Measurements from ENCODE around the gene PPM1D.
"Not testable (repeated sequence)": the region's sequence is repeated elsewhere in the genome, so short reads cannot be mapped to it uniquely, and the experiment has no call there.

The PPM1D gene

GRCh38 chr17:60602385-60602742, 2.4 kb downstream of the PPM1D start:
- no peak for TF ChIP-seq CTCF (IDR thresholded peaks at IDR 0.05; ENCODE audit: low read depth, low read length)
- DNase-seq (ENCODE audit: low read depth in 2 of 2), result no peak
- peak overlapping the region; percentile 85 to 97 for H3K4me3 ChIP-seq (replicated peaks in 1 of 2; ENCODE audit: low read depth in 2 of 2, low read length in 2 of 2)

GRCh38 chr17:60602871-60603270, 2.9 kb downstream of the PPM1D start:
- no peak for DNase-seq (ENCODE audit: low read depth in 2 of 2)
- peak overlapping the region; percentile 85 to 97 for H3K4me3 ChIP-seq (replicated peaks in 1 of 2; ENCODE audit: low read depth in 2 of 2, low read length in 2 of 2)
- TF ChIP-seq CTCF (IDR thresholded peaks at IDR 0.05; ENCODE audit: low read depth, low read length), result no peak

GRCh38 chr17:60603477-60603876, 3.5 kb downstream of the PPM1D start:
- DNase-seq (ENCODE audit: low read depth in 2 of 2); H3K4me3 ChIP-seq (replicated peaks in 1 of 2; ENCODE audit: low read depth in 2 of 2, low read length in 2 of 2): not testable (repeated sequence)

- DNase-seq (ENCODE audit: low read depth in 2 of 2), result peak; percentile 66
- TF ChIP-seq CTCF (IDR thresholded peaks at IDR 0.05; ENCODE audit: low read depth, low read length), result no peak
- H3K4me3 ChIP-seq (replicated peaks in 1 of 2; ENCODE audit: low read depth in 2 of 2, low read length in 2 of 2), result no peak overlapping the region
Observed at GRCh38 chr17:60604686-60605334, 4.8 kb downstream of the PPM1D start.

GRCh38 chr17:60606036-60606435, 6.0 kb downstream of the PPM1D start:
- DNase-seq (ENCODE audit: low read depth in 2 of 2), result peak in 1 of 2 donors; percentile 14
- H3K4me3 ChIP-seq (replicated peaks in 1 of 2; ENCODE audit: low read depth in 2 of 2, low read length in 2 of 2), result no peak overlapping the region
- no peak for TF ChIP-seq CTCF (IDR thresholded peaks at IDR 0.05; ENCODE audit: low read depth, low read length)

GRCh38 chr17:60610473-60610872, 10.5 kb downstream of the PPM1D start:
- DNase-seq (ENCODE audit: low read depth in 2 of 2), result peak; percentile 30 to 68
- no peak overlapping the region for H3K4me3 ChIP-seq (replicated peaks in 1 of 2; ENCODE audit: low read depth in 2 of 2, low read length in 2 of 2)

GRCh38 chr17:60611321-60611720, 11.3 kb downstream of the PPM1D start:
- not testable (repeated sequence) for H3K4me3 ChIP-seq (replicated peaks in 1 of 2; ENCODE audit: low read depth in 2 of 2, low read length in 2 of 2); DNase-seq (ENCODE audit: low read depth in 2 of 2)

More at GRCh38 chr17:60610473-60610872, 10.5 kb downstream of the PPM1D start:
- TF ChIP-seq CTCF (IDR thresholded peaks at IDR 0.05; ENCODE audit: low read depth, low read length), result no peak

- no peak overlapping the region for H3K4me3 ChIP-seq (replicated peaks in 1 of 2; ENCODE audit: low read depth in 2 of 2, low read length in 2 of 2)
- no peak for TF ChIP-seq CTCF (IDR thresholded peaks at IDR 0.05; ENCODE audit: low read depth, low read length)
- no peak for DNase-seq (ENCODE audit: low read depth in 2 of 2)
Observed at GRCh38 chr17:60613325-60613724, 13.3 kb downstream of the PPM1D start.

- DNase-seq (ENCODE audit: low read depth in 2 of 2); H3K4me3 ChIP-seq (replicated peaks in 1 of 2; ENCODE audit: low read depth in 2 of 2, low read length in 2 of 2): not testable (repeated sequence)
Observed at GRCh38 chr17:60613796-60614195, 13.8 kb downstream of the PPM1D start.

GRCh38 chr17:60614247-60614646, 14.3 kb downstream of the PPM1D start:
- H3K4me3 ChIP-seq (replicated peaks in 1 of 2; ENCODE audit: low read depth in 2 of 2, low read length in 2 of 2); DNase-seq (ENCODE audit: low read depth in 2 of 2): not testable (repeated sequence)
